GF-D8 (cell line): Measurements from ENCODE around the gene NF2.

Experiments
- DNase-seq: peaks from one replicate; lab custom pipeline; 2025; lab: John Stamatoyannopoulos, UW

NF2 gene

DNA sequence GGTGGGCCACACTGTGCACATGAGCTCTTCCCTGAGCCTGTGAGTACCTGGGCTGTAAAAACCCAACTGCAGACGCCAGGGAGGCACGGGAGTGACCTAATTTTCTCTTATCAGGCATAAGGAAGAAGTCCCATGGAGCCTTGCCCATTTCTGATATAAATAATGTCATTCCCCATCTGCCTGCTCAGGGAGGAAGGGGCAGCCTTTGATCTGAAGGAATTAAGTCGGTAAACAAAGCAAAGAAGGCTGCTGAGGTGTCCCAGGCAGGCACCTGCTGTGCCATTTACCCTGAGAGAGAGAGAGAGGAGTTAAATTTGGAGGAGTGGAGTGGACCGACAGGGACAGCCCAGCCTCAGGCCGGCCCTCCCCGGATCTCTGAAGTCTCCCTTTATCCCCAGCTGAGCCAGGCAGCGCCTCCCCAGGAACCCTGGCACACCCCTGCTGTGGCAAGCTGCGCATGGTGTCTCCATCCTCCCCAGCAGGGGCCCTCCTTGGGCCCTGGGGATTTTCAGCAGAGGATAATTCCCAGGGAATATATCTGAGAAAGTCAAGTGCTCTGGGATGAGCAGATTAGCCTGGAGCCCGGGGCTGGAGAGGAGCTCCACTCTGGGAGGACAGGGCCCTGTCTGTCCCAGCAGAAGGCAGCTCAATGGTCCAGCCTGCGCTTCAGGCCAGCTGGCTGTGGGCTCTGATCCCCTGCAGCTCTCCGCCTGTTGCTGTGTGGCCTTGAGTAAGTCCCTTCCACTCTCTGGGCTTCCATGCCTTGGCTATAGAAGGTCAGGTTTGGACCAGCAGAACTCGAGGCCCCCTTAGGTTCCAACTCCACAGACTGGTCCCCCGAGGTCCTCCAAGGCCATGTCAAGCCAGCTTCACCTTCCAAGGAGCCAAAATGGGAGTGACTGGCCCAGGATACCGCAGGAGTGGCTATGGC lies 98.8 kb downstream of the NF2 start:
- DNase-seq, result no peak

GRCh38 chr22:29702931-29703501 lies 99.6 kb downstream of the NF2 start:
- DNase-seq, result no peak

GRCh38 chr22:29703569-29704195 lies 100.2 kb downstream of the NF2 start:
- no peak for DNase-seq

GRCh38 chr22:29704528-29705285 lies 101.3 kb downstream of the NF2 start:
- no peak for DNase-seq

GRCh38 chr22:29705651-29706050 lies 102.2 kb downstream of the NF2 start:
- no peak for DNase-seq

DNA sequence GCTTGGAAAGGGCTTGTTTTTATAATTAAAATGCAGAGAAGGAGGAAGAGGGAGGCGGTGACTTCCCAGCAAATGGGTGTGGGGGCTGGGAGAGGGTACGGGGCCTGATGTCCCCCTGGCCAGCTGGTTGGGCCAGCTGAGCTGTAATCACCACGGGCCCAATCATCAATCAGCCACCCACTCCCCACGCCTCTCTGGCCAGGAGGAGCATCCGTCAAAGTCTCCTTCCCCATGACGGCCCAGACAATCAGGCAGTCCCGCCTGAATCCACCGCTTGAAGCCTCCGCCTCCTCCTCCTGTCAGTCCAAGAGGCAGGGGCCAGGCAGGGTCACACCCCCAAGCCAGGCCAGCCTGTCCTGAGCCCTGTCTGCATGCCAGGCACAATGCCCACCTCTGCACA lies 103.1 kb downstream of the NF2 start:
- DNase-seq, result no peak

DNA sequence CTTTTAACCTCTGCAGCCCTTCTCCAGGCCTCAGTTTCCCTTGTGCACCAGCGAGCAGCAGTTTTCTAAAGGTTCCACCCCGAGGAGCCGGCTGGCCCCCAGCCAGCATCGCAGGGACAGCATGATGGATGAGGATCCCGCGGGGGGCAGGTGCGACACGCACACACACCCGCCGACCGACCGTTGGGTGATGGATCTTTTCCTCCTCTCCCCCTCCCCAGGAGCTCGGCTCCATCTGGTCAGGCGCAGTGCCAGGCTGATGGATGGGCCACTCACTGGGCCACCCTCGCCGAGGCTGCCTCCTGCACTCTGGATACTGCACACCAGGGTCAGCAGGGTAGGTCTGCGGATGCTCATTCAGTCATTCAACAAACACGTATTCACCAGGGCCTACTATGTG lies 103.6 kb downstream of the NF2 start:
- DNase-seq, result no peak

DNA sequence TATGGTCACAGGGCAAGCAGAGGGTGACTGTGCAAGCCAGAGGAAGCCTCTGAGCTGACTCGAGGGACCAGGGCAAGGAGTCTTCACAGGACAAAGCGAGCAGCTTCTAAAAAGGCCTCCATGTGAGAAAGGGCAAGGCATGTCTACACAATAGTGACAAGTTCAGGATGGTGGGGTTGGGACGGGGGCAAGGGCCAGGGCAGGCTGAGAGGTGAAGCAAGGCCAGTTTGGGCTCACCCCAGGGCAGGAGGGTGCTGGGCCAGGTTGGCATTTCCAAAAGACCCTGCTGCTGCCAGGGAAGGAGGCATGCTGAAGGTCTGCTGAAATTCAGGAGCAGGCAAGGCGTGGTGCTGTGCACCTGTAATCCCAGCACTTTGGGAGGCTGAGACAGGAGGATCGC lies 104.0 kb downstream of the NF2 start:
- DNase-seq, result no peak

- no peak for DNase-seq
Measured at GRCh38 chr22:29710193-29710592, 106.8 kb downstream of the NF2 start.

DNA sequence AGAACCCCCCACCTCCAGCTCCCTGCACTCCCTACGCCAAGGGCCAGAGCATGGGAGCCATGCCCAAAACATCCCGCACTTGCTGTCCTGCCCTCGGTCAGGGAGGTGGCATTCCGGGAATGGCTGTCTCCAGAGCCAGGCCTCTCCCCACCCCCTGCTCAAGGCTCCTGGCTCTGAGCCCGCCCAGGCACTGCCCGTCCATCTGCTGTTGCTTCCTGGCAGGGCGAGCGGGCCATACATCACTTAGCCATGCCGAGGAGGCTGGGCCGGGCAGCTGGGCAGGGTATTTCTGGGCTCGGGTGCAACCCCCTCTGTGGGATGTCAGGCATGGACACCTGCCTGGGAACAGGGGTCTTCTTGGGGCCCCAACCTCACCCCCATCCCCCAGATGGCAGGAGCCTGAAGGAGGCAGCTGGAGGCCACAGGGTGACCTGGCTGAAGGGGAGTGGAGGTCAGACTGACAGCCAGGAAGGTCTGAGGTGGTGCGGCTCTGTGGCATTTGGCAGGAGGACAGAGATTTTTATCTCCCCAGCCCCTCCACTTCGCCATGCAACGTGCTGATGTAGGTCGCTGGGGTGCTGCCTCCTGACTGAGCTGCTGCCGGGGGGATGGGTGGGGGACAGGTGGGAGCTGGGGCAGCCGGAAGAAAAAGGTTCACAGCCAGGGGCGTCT lies 107.6 kb downstream of the NF2 start:
- no peak for DNase-seq

DNA sequence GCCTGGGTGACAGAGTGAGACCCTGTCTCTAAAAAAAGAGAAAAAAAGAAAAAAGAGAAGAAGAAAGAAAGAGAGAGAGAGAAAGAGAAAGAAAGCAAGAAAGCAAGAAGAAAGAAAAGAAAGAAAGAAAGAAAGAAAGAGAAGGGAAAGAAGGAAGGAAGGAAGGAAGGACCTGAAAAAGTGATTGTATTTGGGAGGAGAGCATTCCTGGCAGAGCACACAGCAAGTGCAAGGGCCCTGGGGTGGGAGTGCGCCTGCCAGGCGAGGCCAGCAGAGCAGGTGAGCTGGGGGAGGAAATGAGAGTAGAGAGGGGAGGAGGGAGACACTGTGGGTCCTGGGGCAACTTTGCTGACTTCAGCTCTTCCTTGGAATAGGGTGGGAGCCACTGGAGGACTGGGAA lies 108.7 kb downstream of the NF2 start:
- no peak for DNase-seq

GRCh38 chr22:29713156-29713727 lies 109.8 kb downstream of the NF2 start:
- DNase-seq, result no peak

DNA sequence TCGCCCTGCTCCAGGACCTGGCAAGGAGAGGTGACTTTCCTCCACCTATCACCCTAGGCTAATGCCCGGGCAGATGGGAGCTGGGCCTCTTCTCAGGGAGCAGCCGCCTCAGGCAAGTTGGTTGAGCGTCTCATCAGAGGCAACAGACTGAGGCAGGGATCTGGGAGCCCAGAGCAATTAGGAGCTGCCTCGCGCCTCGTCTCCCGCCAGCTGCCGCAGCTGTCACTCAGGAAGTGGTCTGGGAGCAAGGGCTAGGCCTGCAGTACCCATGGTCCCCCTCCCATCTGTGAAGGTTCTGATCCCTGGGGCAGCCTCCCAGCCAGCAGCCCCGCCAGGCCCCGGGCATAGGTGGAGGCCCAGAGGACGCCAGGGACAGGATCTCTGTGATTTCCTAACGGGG lies 111.8 kb downstream of the NF2 start:
- DNase-seq, result no peak

DNA sequence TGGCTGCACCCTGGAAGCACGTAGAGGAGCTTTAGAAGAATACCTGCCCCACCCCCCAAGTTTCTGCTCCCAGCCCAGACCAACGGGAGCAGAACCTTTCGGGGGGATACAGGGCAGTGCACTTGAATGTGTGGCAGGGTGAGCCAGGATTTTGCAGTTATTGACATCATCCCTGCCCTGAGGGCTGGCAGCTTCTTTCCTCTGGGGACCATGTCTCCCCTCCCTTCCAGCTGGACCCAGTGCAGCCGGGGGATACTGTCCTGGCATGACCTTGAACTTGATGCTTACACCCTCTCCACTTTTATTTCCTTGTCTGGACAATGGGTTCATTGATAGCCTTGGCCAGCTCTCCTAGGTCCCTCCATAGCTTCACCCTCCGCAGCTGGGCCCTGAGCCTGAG lies 112.3 kb downstream of the NF2 start:
- no peak for DNase-seq

DNA sequence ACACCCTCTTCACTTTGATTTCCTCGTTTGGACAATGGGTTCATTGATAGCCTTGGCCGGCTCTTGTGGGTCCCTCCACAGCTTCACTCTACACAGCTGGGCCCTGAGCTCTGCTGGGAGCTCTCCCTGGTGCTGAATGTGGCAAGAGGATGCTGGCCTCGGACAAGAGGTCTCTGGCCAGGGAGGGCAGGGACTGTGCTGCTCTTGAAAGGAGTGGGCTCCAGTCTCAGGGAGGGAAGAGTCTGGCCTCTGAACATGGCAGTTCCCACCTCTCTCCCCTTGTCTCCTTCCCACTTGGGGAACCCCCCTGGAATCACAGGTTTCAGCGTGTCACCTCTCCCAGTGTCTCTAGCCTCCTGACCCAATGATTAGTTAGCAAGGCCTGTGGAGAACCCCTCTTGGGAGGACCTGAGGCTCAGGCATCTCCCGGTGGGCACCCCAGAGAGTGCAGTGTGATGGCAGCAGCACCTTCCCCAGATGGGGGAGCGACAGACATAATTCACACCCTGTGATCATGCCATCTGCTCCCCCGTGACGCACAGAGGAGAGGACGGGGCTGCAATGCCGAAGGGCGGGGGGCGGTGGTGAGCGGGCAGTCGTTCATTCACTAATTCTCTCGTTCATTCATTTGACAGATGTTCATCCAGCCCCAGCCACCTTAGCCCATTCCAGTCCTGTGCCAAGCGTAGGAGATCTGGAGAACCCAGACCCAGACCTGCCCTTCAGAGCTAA lies 113.5 kb downstream of the NF2 start:
- DNase-seq, result no peak

DNA sequence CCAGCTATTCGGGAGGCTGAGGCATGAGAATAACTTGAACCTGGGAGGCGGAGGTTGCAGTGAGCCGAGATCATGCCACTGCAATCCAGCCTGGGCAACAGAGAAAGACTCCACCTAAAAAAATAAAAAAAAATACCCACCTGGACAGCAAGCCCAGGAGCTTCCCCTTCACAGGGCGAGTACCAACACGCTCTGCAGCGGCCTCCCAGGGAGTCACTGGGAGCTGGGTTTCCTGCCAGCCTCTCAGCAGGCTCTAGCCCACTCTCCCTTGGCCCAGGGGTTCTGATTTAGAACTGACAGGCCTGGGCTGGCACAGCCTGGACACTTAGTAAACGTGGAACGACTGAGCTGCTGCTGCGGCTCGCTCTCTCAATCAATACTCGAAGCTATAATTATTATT lies 114.4 kb downstream of the NF2 start:
- DNase-seq, result no peak

- no peak for DNase-seq
Measured at GRCh38 chr22:29718949-29719898, 115.8 kb downstream of the NF2 start.

- no peak for DNase-seq
Measured at GRCh38 chr22:29719899-29720645, 116.6 kb downstream of the NF2 start, which contains the start of gene CABP7. Gene CABP7 (plus strand): TSS chr22:29720003. CDS start chr22:29720425, 422 bp downstream.

DNA sequence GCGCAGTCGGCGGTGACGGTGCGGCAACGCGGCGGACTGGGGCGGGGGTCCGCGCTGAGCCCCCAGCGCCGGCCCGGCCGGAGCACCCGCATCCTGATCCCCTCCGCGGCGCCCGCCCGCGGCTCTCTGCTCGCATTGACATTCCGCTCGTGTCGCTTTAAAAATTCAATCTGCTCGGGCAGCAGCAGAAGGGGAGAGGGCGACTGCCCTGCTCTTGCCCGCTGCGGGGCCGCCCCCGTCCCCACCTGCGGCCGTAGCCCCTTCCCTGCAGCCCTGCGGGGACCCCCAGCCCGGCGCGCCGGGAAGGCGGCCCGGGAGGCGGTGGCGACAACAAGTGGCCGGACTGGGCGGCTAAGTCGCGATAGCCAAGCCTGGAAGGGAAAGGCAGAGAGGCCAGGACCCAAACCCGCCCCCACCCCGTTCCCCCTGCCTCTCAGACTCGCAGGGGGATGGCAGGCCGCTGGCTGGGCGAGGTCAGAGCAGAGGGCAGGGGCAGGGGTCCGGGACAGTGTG lies 117.4 kb downstream of the NF2 start:
- DNase-seq, result no peak
